Panc1 (cell line): ENCODE results near the gene PIGH. TPM values are rescaled to one million over a fixed set of nuclear protein-coding genes. Genes with fewer than 3 reads are reported as not detected.

Experiments
- ATAC-seq: fragments of 200-7000 bp; cut with Tn5 transposase; 2 replicates; pipeline ENCODE4 v1.9.1; 2020; ENCODE audit warnings: mild to moderate bottlenecking, moderate library complexity
- BruUV-seq: library from RNA; stranded (reverse); fragments of 400-500 nt; replicated peaks from 2 replicates; lab custom pipeline; 2021; lab: Mats Ljungman, UMichigan
- CTCF ChIA-PET: fragments of 300-600 bp; sonication (Branson Sonifier 250); formaldehyde crosslinking; loops from one replicate; lab custom pipeline; 2022; ENCODE audit warnings: antibody characterized with exemption; lab: Charles Lee
- POLR2A ChIA-PET: fragments of 300-600 bp; sonication (Branson Sonifier 250); formaldehyde crosslinking; loops from one replicate; lab custom pipeline; 2022; ENCODE audit warnings: antibody characterized with exemption; lab: Charles Lee
- DNase-seq: peaks from one replicate; pipeline ENCODE4 v3.0.0-alpha.2; 2010; ENCODE audit warnings: low read depth, low spot score
- H3K27ac ChIP-seq: 2 replicates; pipeline ENCODE4 v1.5.1; 2011; ENCODE audit warnings: mild to moderate bottlenecking, low read length, inconsistent platforms
- H3K27me3 ChIP-seq: fragments of 200-500 bp; sonication (Bioruptor generic); 2 replicates; pipeline ENCODE4 v1.6.0; 2014; ENCODE audit warnings: low read length, inconsistent platforms; ENCODE audit not compliant: control insufficient read depth, insufficient read depth
- H3K36me3 ChIP-seq: fragments of 200-500 bp; sonication (Bioruptor generic); 2 replicates; pipeline ENCODE4 v1.5.1; 2014; ENCODE audit warnings: inconsistent platforms, mild to moderate bottlenecking, low read length, moderate library complexity; ENCODE audit not compliant: control insufficient read depth, insufficient read depth
- H3K4me1 ChIP-seq: 2 replicates; pipeline ENCODE4 v1.5.1; 2011; ENCODE audit warnings: inconsistent platforms, mild to moderate bottlenecking, low read length, moderate library complexity; ENCODE audit not compliant: control insufficient read depth, insufficient read depth
- H3K4me3 ChIP-seq, 2 experiments: 2 replicates each; pipeline ENCODE4 v1.5.1; 2011 to 2012; ENCODE audit warnings: low read depth in 2 of 2, low read length in 2 of 2, mild to moderate bottlenecking in 2 of 2, inconsistent platforms in 1 of 2, moderate library complexity in 1 of 2
- H3K9me3 ChIP-seq: fragments of 200-500 bp; sonication (Bioruptor generic); 2 replicates; pipeline ENCODE4 v1.5.1; 2014; ENCODE audit warnings: low read depth, mild to moderate bottlenecking, inconsistent platforms, low read length, moderate library complexity; ENCODE audit not compliant: control insufficient read depth, insufficient read depth
- CTCF ChIP-seq: fragments of 450-650 bp; IDR thresholded peaks from 2 replicates; pipeline ENCODE4 v1.5.1; 2017; ENCODE audit warnings: mild to moderate bottlenecking
- POLR2AphosphoS5 ChIP-seq: IDR thresholded peaks from 2 replicates; pipeline ENCODE4 v1.6.1; 2012; ENCODE audit warnings: mild to moderate bottlenecking, low read depth, low read length, moderate library complexity
- REST ChIP-seq, 2 experiments: IDR thresholded peaks; 2 replicates each; pipeline ENCODE4 v1.6.1; 2011 to 2012; ENCODE audit warnings: low read depth in 2 of 2, control low read depth in 1 of 2, low read length in 1 of 2, mild to moderate bottlenecking in 1 of 2, moderate library complexity in 1 of 2; ENCODE audit not compliant: insufficient read depth in 1 of 2
- SIN3A ChIP-seq: IDR thresholded peaks from 2 replicates; pipeline ENCODE4 v1.6.1; 2012; ENCODE audit warnings: low read depth, mild to moderate bottlenecking, low read length, moderate library complexity, borderline replicate concordance; ENCODE audit not compliant: insufficient read depth
- TCF7L2 ChIP-seq: IDR thresholded peaks from 2 replicates; pipeline ENCODE4 v1.6.1; 2011; ENCODE audit warnings: mild to moderate bottlenecking, low read depth, low read length, inconsistent platforms
- in situ Hi-C: cut with HindIII; loops from 2 replicates; pipeline ENCODE4 v1.10.0; 2016; ENCODE audit warnings: low sequenced_read_pairs, low pct_unique_long_range_greater_than_20kb
- intact Hi-C: fragments of 100-400 bp; cut with micrococcal nuclease; formaldehyde crosslinking; loops from one replicate; pipeline ENCODE4 v1.10.0; 2022; ENCODE audit not compliant: unreplicated experiment
- total RNA-seq: library from RNA; stranded (reverse); gene quantifications from one replicate; pipeline ENCODE4 v1.2.1, GENCODE V29; 2021; ENCODE audit not compliant: unreplicated experiment

The PIGH gene
- total RNA-seq, 1 experiment from 2014 or later: 13.3 TPM

GRCh38 chr14:67551123-67551522 lies 48.9 kb downstream of the PIGH start:
- ATAC-seq (no peak), DNase-seq (no peak)
- Histone ChIP-seq H3K27ac (no peak overlapping the region), H3K4me3 (no peak overlapping the region), H3K9me3 (no peaks in the 10 kb centered on the region), H3K27me3 (no peaks in the 10 kb centered on the region), H3K36me3 (no peaks in the 10 kb centered on the region), H3K4me1 (no peaks in the 10 kb centered on the region)
- intact Hi-C loops (no loop called here), in situ Hi-C loops (no loop called here)
- ChIA-PET CTCF (no interaction called here), POLR2A (interaction anchor here (0.6 kb wide), 1 partner anchor 173 kb away, joined by 4 read pairs; no protein-coding TSS in a partner anchor)
- TF ChIP-seq TCF7L2 (no peak), POLR2AphosphoS5 (no peak), SIN3A (no peak), REST (IDR thresholded peaks at IDR 0.05; ENCODE audit: insufficient read depth in 1 of 2, low read depth in 2 of 2, low read length in 1 of 2) (no peak), CTCF (no peak)
- BruUV-seq: no TSS peak

GRCh38 chr14:67549734-67550133 lies 50.3 kb downstream of the PIGH start:
- ATAC-seq (no peak), DNase-seq (no peak)
- intact Hi-C loops (no loop called here), in situ Hi-C loops (no loop called here)
- Histone ChIP-seq H3K36me3 (no peaks in the 10 kb centered on the region), H3K4me1 (no peaks in the 10 kb centered on the region), H3K4me3 (no peak overlapping the region), H3K9me3 (no peaks in the 10 kb centered on the region), H3K27me3 (no peaks in the 10 kb centered on the region), H3K27ac (no peak overlapping the region)
- no TSS peak for BruUV-seq
- POLR2A ChIA-PET: interaction anchor here (0.7 kb wide), 1 partner anchor 14 kb away, joined by 6 read pairs; no protein-coding TSS in a partner anchor
- CTCF ChIA-PET: no interaction called here
- TF ChIP-seq SIN3A (no peak), TCF7L2 (no peak), REST (IDR thresholded peaks at IDR 0.05; ENCODE audit: insufficient read depth in 1 of 2, low read depth in 2 of 2, low read length in 1 of 2) (no peak), CTCF (no peak), POLR2AphosphoS5 (no peak)
